ENCODE measurements around the gene SLC6A5.
"Not testable (repeated sequence)": the region's sequence is repeated elsewhere in the genome, so short reads cannot be mapped to it uniquely, and the experiment has no call there.

The SLC6A5 gene

DNA sequence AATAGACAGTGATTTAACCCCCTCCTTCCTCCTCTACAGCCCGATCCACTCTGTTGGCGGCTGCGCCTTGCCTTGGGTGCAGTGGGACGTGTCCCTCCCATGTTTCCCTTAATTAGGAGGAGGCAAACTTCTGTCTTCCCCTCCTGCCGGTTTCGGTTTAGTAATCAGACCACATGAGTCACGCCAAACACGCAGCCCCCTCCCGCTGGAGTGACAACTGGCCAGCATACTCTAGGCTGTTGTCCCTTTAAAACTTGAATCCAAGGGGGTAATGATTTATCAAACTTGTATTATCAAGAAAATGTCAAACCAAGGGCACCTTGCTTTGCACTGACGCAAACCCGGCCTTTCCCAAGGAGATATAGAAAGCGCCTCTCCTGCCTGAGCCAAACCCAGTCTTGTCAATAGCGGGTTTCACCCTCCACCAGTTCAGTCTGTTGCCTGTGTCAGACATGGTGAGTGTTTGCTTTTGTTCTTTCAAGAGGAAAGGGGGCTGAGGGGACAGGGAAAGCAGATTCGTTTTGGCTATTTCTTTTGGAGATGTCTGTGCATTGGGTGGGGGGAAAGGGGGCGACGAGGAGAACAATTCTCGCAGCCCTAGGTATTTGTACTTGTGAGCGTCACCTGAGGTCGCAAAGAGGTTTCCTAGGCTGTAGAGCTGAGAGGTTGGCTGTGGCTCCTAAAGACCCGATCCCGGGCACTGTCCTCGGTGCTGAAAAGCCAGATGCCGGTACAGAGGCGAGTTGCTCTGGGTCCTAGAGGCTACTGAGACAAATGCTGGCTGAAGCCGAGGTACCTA is at the start of gene SLC6A5:
TSS of gene SLC6A5 (plus strand) at position 388 of the 799 bp plus-strand sequence. CDS start at position 453, 65 bp downstream.
- Histone ChIP-seq H3K4me1 (no peaks in the 10 kb centered on the region), H3K4me3 (no peak within 1 kb of the TSS), H3K9me3 (no peaks in the 10 kb centered on the region), H3K27me3 (ENCODE audit: low read depth) (peaks cover 45% of the 10 kb centered on the region), H3K36me3 (replicated peaks) (no peaks in the 10 kb centered on the region)
- DNase-seq (ENCODE audit: low spot score in 2 of 2) = peak; percentile 10 to 83
- in situ Hi-C loops (cut with MboI; ENCODE audit: low sequenced_read_pairs) = loop anchor here (25.0 kb wide), 2 partner anchors 237 to 462 kb away; partner anchors contain the start of gene HTATIP2

GRCh38 chr11:20551096-20551495 is 48.3 kb upstream of the SLC6A5 start:
- no peak overlapping the region for H3K4me3 ChIP-seq
- no peaks in the 10 kb centered on the region for H3K27me3 ChIP-seq (ENCODE audit: low read depth)
- in situ Hi-C loops (cut with MboI; ENCODE audit: low sequenced_read_pairs) = no loop called here
- no peaks in the 10 kb centered on the region for H3K9me3 ChIP-seq
- DNase-seq (ENCODE audit: low spot score in 2 of 2) = no peak
- no peaks in the 10 kb centered on the region for H3K36me3 ChIP-seq (replicated peaks)
- no peaks in the 10 kb centered on the region for H3K4me1 ChIP-seq

- Histone ChIP-seq H3K9me3 (no peaks in the 10 kb centered on the region; the same call in 1 of the 2 replicates), H3K4me3 (no peak overlapping the region), H3K27me3 (ENCODE audit: low read depth) (no peaks in the 10 kb centered on the region), H3K36me3 (replicated peaks) (no peaks in the 10 kb centered on the region), H3K4me1 (no peaks in the 10 kb centered on the region)
- in situ Hi-C loops (cut with MboI; ENCODE audit: low sequenced_read_pairs) = no loop called here
- DNase-seq (ENCODE audit: low spot score in 2 of 2) = no peak
Observed at GRCh38 chr11:20555783-20556182, 43.6 kb upstream of the SLC6A5 start.

GRCh38 chr11:20556396-20556795 is 43.0 kb upstream of the SLC6A5 start:
- H3K9me3 ChIP-seq; DNase-seq (ENCODE audit: low spot score in 2 of 2); in situ Hi-C loops (cut with MboI; ENCODE audit: low sequenced_read_pairs); H3K4me3 ChIP-seq; H3K4me1 ChIP-seq; H3K27me3 ChIP-seq (ENCODE audit: low read depth); H3K36me3 ChIP-seq (replicated peaks): not testable (repeated sequence)

DNA sequence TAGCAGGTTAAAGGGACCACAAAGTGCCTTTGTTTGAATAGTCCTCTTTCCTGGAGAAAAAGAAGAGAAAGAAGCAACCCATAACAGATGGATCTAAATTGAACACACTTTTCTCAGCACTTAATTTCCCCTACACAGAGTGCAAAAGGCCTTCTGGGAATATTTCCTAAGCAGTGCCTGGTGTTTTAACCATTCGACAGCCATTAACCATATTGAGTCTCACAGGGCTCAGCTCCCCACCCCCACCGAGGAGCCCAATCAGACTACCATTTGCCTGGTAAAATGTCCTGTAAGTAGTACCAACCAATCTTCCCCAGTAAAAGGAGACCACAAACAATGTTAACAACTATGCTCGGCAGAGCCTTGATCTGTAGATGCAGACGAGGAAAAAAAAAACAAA is 40.7 kb upstream of the SLC6A5 start:
- in situ Hi-C loops (cut with MboI; ENCODE audit: low sequenced_read_pairs) = no loop called here
- Histone ChIP-seq H3K27me3 (ENCODE audit: low read depth) (no peaks in the 10 kb centered on the region), H3K4me1 (no peaks in the 10 kb centered on the region), H3K36me3 (replicated peaks) (no peaks in the 10 kb centered on the region), H3K4me3 (no peak overlapping the region), H3K9me3 (no peaks in the 10 kb centered on the region; the same call in 1 of the 2 replicates)
- DNase-seq (ENCODE audit: low spot score in 2 of 2) = no peak

DNA sequence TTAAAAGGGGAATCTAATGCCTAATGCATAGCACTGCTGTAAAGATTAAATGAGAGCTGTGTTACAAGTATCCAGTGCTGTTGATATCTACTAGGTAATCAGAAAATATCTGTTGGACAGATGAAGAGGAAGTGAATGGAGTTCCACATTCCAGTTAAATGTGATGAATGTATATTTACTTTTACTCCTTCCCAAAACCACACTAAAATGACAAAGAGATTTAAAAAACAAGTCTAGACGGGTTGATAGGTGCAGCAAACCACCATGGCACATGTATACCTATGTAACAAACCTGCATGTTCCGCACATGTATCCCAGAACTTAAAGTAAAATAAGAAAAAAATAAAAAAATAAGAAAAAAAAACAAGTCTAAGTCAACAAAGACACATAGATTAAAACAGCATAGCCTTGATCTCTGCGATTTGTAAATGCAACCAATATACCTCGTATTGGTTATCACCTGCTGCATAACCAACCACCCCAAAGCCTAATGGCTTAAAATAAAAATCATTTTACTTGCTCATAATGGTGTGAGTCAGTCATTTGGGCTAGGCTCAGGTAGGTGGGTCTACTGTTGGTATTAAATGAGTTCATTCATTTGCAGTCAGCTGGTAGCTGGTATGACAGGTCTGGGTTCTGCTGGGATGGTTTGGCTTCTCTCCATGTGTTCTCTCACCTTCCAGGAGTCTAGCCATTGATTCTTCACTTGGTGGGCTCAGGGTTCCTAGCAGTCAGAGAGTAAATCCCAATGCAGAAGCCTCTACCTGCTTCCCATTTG is 39.7 kb upstream of the SLC6A5 start:
- no peak for DNase-seq (ENCODE audit: low spot score in 2 of 2)
- no peaks in the 10 kb centered on the region; the same call in 1 of the 2 replicates for H3K9me3 ChIP-seq
- no peaks in the 10 kb centered on the region for H3K4me1 ChIP-seq
- H3K36me3 ChIP-seq (replicated peaks) = no peaks in the 10 kb centered on the region
- no peak overlapping the region for H3K4me3 ChIP-seq
- in situ Hi-C loops (cut with MboI; ENCODE audit: low sequenced_read_pairs) = no loop called here
- H3K27me3 ChIP-seq (ENCODE audit: low read depth) = no peaks in the 10 kb centered on the region

GRCh38 chr11:20561915-20562314 is 37.5 kb upstream of the SLC6A5 start:
- H3K9me3 ChIP-seq = no peaks in the 10 kb centered on the region; the same call in 1 of the 2 replicates
- no peaks in the 10 kb centered on the region for H3K4me1 ChIP-seq
- in situ Hi-C loops (cut with MboI; ENCODE audit: low sequenced_read_pairs) = no loop called here
- DNase-seq (ENCODE audit: low spot score in 2 of 2) = no peak
- no peaks in the 10 kb centered on the region for H3K27me3 ChIP-seq (ENCODE audit: low read depth)
- H3K36me3 ChIP-seq (replicated peaks) = no peaks in the 10 kb centered on the region
- H3K4me3 ChIP-seq = no peak overlapping the region

- H3K9me3 ChIP-seq = no peaks in the 10 kb centered on the region
- no peaks in the 10 kb centered on the region for H3K4me1 ChIP-seq
- no peak for DNase-seq (ENCODE audit: low spot score in 2 of 2)
- H3K27me3 ChIP-seq (ENCODE audit: low read depth) = no peaks in the 10 kb centered on the region
- in situ Hi-C loops (cut with MboI; ENCODE audit: low sequenced_read_pairs) = no loop called here
- H3K36me3 ChIP-seq (replicated peaks) = no peaks in the 10 kb centered on the region
- no peak overlapping the region for H3K4me3 ChIP-seq
Observed at GRCh38 chr11:20563866-20564265, 35.5 kb upstream of the SLC6A5 start.

- H3K4me1 ChIP-seq = no peaks in the 10 kb centered on the region
- in situ Hi-C loops (cut with MboI; ENCODE audit: low sequenced_read_pairs) = no loop called here
- no peaks in the 10 kb centered on the region for H3K27me3 ChIP-seq (ENCODE audit: low read depth)
- H3K9me3 ChIP-seq = no peaks in the 10 kb centered on the region
- no peak overlapping the region for H3K4me3 ChIP-seq
- no peaks in the 10 kb centered on the region for H3K36me3 ChIP-seq (replicated peaks)
- no peak for DNase-seq (ENCODE audit: low spot score in 2 of 2)
Observed at GRCh38 chr11:20564846-20565635, 34.4 kb upstream of the SLC6A5 start.

DNA sequence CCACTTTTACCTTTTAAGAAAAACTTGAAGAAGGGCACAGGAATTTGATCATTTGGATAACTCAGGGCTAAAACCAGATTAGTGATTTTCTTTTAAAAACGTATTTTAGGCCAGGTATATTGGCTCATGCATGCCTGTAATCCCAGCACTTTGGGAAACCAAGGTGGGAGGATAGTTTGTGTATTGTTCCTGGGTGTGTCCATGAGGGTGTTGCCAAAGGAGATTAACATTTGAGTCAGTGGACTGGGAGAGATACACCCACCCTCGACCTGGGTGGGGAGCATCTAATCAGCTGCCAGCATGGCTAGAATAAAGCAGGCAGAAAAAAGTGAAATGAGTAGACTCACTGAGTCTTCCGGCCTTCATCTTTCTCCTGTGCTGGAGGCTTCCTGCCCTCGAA is 33.3 kb upstream of the SLC6A5 start:
- not testable (repeated sequence) for DNase-seq (ENCODE audit: low spot score in 2 of 2); H3K27me3 ChIP-seq (ENCODE audit: low read depth)

DNA sequence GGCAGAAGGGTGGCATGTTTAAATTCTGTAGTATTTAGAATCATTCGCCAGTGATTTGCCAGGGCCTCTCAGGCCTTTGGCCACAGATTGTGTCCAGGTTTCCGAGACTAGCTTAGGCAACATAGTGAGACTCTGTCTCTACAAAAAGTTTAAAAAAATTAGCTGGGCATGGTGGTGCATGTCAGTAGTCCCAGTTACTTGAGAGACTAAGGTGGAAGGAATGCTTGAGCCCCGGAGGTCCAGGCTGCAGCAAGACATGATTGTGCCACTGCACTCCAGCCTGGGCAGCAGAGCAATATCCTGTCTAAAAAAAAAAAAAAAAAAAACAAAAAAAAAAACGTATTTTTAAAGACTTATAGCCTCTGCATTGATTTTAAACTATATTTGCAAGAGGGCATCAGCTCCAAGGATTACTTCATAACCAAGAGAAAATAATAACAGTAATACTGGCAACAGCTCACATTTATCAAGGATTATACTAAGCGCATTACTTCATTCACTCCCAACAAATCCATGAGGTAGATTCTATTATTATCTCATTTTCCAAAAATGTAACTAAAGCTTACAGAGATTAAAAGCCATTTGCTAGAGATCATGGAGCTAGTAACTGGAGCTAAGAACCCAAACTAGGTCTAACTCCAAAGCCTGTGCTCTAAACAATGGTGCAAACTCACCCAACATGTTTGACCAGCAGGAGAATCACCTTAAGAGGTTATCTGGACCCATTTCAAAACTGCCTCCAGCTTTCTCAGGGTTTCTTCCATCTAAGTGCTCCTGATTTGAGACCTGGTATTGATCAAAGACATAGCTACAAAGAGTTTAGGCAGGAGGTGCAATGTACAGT is 32.6 kb upstream of the SLC6A5 start:
- Histone ChIP-seq H3K36me3 (replicated peaks) (no peaks in the 10 kb centered on the region), H3K27me3 (ENCODE audit: low read depth) (no peaks in the 10 kb centered on the region), H3K4me3 (no peak overlapping the region), H3K4me1 (no peaks in the 10 kb centered on the region), H3K9me3 (no peaks in the 10 kb centered on the region)
- no peak for DNase-seq (ENCODE audit: low spot score in 2 of 2)
- in situ Hi-C loops (cut with MboI; ENCODE audit: low sequenced_read_pairs) = no loop called here

More for the DNA sequence above, 33.3 kb upstream of the SLC6A5 start:
- H3K4me3 ChIP-seq; in situ Hi-C loops (cut with MboI; ENCODE audit: low sequenced_read_pairs); H3K9me3 ChIP-seq; H3K36me3 ChIP-seq (replicated peaks); H3K4me1 ChIP-seq: not testable (repeated sequence)

- DNase-seq (ENCODE audit: low spot score in 2 of 2); H3K36me3 ChIP-seq (replicated peaks); H3K27me3 ChIP-seq (ENCODE audit: low read depth); H3K4me1 ChIP-seq; H3K4me3 ChIP-seq; in situ Hi-C loops (cut with MboI; ENCODE audit: low sequenced_read_pairs); H3K9me3 ChIP-seq: not testable (repeated sequence)
Observed at GRCh38 chr11:20579725-20580124, 19.7 kb upstream of the SLC6A5 start.

- H3K4me1 ChIP-seq = no peaks in the 10 kb centered on the region
- no peaks in the 10 kb centered on the region for H3K9me3 ChIP-seq
- in situ Hi-C loops (cut with MboI; ENCODE audit: low sequenced_read_pairs) = no loop called here
- H3K27me3 ChIP-seq (ENCODE audit: low read depth) = no peaks in the 10 kb centered on the region
- no peak for DNase-seq (ENCODE audit: low spot score in 2 of 2)
- H3K36me3 ChIP-seq (replicated peaks) = no peaks in the 10 kb centered on the region
- H3K4me3 ChIP-seq = no peak overlapping the region
Observed at GRCh38 chr11:20583201-20583600, 16.2 kb upstream of the SLC6A5 start.

All from HAP-1 (cell line).